GM18951 (cell line): ENCODE results near the gene PTGR2.
"Not testable (repeated sequence)": the region's sequence is repeated elsewhere in the genome, so short reads cannot be mapped to it uniquely, and the experiment has no call there.

ENCODE experiments used
- POLR2A ChIP-seq: IDR thresholded peaks from 4 replicates; pipeline ENCODE4 v1.6.1; 2011; ENCODE audit warnings: mild to moderate bottlenecking; ENCODE audit not compliant: insufficient read length, insufficient read depth; ENCODE audit errors: extremely low read depth
- in situ Hi-C: fragments of 300-500 bp; cut with MboI; formaldehyde crosslinking; loops from one replicate; pipeline ENCODE4 v1.12.0; 2022; ENCODE audit warnings: low sequenced_read_pairs, mixed read lengths, inconsistent platforms; ENCODE audit not compliant: unreplicated experiment

PTGR2 gene

GRCh38 chr14:73887694-73888459, 36.2 kb downstream of the PTGR2 start:
- no peak for TF ChIP-seq POLR2A
- in situ Hi-C loops = no loop called here

DNA sequence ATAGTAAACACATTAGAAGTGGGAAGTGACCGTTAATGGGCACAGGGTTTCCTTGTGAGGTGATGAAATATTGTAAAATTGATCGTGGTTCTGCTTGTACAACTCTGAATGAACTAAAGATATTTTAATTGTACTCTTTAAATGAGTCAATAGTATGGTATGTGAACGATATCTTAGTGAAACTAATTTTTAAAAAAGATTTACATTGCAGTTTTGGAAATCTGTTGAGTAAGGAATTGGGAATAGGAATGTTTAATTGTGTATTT, 36.8 kb downstream of the PTGR2 start:
- in situ Hi-C loops = no loop called here
- no peak for TF ChIP-seq POLR2A

DNA sequence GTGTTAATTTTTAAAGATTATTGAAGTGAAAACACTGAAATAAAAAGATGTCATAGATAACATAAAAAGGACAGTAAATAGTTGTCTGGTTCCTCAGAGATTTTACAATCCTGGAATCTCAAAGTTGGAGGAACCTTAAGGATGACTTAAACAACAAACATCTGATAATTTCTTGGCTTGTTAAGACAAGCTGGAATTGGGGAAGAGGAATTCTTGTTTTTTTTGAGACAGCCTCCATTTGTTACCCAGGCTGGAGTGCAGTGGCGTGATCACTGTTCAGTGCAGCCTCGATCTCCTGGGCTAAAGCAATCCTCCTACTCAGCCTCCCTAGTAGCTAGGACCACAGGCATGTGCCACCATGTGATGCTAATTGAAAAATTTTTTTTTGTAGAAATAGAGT, 37.3 kb downstream of the PTGR2 start:
- no peak for TF ChIP-seq POLR2A
- in situ Hi-C loops = no loop called here

DNA sequence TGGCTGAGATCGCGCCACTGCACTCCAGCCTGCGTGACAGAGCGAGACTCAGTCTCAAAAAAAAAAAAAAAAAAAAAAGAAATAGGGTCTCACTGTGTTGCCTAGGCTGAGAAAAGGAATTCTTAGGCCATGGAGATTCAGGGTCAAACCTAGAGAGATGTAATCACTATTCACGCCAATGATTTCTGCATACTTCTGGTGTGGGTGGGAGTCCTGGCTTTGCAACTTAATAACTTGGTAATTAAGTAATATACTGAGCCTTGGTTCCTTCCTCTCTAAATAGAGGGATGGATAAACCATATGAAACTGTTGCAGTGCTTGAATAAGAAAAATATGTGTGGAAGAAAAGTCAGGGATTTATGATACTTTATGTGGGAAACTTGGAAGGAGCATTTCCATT, 37.7 kb downstream of the PTGR2 start:
- no peak for TF ChIP-seq POLR2A
- in situ Hi-C loops = no loop called here

DNA sequence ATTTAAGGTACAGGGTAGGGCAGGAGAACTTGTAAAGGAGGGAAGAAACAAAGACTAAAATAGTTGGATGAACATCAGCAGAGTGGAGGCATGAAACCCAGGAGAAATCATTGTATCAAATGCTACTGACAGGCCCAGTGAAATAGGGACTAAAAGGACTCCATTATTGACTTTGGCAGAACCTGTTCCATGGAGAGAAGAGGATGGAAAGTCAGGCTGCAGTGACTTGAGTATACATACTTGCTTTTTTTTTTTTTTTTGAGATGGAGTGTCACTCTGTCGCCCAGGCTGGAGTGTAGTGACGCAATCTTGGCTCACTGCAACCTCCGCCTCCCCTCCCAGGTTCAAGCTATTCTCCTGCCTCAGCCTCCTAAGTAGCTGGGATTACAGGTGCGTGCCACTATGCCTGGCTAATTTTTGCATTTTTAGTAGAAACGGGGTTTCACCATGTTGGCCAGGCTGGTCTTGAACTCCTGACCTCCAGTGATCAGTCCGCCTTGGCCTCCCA, 42.6 kb downstream of the PTGR2 start:
- in situ Hi-C loops = not testable (repeated sequence)

- no peak for TF ChIP-seq POLR2A
- in situ Hi-C loops = no loop called here
Observed at GRCh38 chr14:73895939-73896338, 44.3 kb downstream of the PTGR2 start.

- in situ Hi-C loops = no loop called here
- TF ChIP-seq POLR2A = no peak
Observed at GRCh38 chr14:73896521-73896920, 44.9 kb downstream of the PTGR2 start.

DNA sequence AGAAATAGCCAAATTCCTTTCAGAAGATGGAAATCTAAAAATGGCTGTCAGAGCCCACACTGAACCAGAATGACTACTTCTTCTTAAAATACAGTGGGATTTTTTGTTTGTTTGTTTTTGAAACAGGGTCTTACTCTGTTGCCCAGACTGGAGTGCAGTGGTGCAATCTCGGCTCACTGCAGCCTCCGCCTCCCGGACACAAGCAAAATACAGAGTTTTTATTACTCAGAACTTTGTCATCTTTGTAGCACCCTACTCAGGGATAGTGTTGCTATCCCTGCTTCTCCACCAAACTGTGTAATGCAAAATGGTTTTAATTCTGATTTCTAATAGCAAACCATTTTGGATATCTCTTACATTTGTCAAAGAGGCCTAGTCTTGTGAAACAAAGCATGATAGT, 51.4 kb downstream of the PTGR2 start:
- in situ Hi-C loops = no loop called here
- no peak for TF ChIP-seq POLR2A

DNA sequence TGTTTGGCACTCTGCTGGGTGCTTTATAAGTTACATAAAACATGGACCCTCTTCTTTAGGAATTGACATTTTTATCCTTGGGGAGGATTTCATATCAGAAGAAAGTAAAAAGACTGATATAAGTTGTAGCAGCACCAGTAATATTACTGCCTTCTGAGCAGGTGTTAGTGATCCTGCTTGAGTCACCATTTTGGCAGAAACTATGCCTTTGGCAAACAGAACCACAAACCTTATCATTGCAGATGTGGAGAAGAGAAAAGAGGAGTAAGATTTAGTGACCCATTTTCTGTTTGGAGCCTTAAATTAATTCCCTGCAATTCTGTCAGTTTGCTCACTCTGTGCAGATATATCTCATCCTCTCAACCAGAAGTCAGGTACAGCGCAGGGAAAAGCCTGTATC, 58.0 kb downstream of the PTGR2 start:
- in situ Hi-C loops = no loop called here
- TF ChIP-seq POLR2A = no peak

DNA sequence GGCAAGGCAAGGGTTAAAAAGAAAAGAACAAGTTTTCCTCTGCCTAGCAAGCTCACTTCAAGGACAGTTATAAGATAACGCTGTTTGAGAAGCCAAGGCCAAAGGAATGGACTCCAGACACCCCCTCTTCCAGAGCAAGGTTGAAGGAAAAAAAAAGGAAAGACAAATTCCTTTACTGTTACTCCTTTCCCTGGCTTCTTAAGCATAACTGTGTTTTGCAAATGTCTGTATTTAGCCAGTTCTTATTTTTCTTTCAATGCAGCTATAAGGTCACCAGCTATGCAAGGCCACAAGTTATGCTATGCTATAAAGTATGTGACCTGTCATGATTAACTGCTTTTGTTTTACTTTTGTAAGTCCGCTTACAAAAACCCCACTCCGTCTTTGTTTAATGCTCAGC, 61.6 kb downstream of the PTGR2 start:
- TF ChIP-seq POLR2A = no peak
- in situ Hi-C loops = no loop called here

GRCh38 chr14:73916324-73916723, 64.7 kb downstream of the PTGR2 start:
- in situ Hi-C loops = no loop called here
- TF ChIP-seq POLR2A = no peak

GRCh38 chr14:73919457-73919856, 67.8 kb downstream of the PTGR2 start:
- in situ Hi-C loops = not testable (repeated sequence)

DNA sequence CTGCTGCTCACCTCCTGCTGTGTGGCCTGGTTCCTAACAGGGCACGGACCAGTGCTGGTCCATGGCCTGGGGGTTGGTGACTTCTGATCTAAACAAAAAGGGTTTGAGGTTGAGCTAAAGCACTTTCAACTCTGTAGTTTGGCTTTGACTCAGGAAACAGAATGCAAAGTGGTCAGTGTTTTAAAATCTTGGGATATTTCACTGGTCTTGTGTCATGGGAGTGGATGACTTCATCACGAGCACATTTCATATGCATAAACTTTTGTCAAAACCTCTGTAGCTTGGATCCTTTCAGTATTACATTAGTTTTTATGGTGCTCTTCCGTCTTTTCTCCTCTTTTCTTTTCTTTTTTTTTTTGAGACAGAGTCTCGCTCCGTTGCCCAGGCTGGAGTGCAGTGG, 72.7 kb downstream of the PTGR2 start:
- TF ChIP-seq POLR2A = no peak
- in situ Hi-C loops = no loop called here
